Stimulated activated CD4-positive, alpha-beta T cell treated with anti-CD3 and anti-CD28 coated beads, Interleukin-1b, Interleukin-23, amount 100 ng/mL, for 1 hour (primary cell): ENCODE data around the gene SLC39A6.
"Not testable (repeated sequence)": the region's sequence is repeated elsewhere in the genome, so short reads cannot be mapped to it uniquely, and the experiment has no call there.

ENCODE experiments used
- DNase-seq, 2 donors: peaks; one replicate each; pipeline ENCODE4 v3.0.0-alpha.2; 2020; ENCODE audit warnings: low read depth in 2 of 2

SLC39A6 gene, protein sequence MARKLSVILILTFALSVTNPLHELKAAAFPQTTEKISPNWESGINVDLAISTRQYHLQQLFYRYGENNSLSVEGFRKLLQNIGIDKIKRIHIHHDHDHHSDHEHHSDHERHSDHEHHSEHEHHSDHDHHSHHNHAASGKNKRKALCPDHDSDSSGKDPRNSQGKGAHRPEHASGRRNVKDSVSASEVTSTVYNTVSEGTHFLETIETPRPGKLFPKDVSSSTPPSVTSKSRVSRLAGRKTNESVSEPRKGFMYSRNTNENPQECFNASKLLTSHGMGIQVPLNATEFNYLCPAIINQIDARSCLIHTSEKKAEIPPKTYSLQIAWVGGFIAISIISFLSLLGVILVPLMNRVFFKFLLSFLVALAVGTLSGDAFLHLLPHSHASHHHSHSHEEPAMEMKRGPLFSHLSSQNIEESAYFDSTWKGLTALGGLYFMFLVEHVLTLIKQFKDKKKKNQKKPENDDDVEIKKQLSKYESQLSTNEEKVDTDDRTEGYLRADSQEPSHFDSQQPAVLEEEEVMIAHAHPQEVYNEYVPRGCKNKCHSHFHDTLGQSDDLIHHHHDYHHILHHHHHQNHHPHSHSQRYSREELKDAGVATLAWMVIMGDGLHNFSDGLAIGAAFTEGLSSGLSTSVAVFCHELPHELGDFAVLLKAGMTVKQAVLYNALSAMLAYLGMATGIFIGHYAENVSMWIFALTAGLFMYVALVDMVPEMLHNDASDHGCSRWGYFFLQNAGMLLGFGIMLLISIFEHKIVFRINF

DNA sequence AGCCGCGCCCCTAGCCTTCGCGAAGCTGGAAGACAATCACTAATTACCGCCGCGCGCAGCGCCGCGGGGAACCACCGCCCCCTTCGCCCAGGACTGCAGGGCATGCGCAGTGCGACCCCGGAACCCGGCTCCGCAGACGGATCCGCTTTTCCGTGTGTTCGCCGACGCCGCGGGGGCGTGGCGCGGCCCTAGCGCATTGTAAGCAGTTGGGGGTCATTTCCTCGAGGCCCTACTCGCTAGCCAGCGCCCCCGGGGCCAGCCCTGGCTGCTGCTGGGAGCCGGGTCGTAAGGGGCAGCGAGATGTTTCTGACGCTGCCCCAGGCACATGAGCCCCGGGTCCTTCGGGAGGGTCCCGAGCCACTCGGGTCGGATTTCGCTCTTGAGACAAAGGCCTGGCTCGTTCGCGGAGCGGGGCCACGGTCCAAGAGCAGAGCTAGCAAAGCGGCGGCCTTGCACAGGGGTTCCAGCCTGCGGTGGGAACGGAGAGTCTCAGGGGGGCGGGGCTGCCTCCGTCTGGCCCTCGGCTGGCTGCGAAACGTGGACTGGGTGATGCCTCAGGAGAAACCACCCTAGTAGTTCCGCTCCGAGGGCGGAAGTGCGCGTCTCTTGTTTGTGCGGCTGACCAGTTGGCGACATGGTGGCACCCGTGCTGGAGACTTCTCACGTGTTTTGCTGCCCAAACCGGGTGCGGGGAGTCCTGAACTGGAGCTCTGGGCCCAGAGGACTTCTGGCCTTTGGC is at the start of gene SLC39A6, which contains the start of gene ELP2:
SLC39A6 (minus strand) TSS at position 41 of the 739 bp plus-strand sequence. CDS start 2,333 bp downstream, outside the sequence.
ELP2 (plus strand) TSS at position 600 of the 739 bp plus-strand sequence; CDS start at position 635, 35 bp downstream.
- peak; percentile 85 to 90 for DNase-seq

DNA sequence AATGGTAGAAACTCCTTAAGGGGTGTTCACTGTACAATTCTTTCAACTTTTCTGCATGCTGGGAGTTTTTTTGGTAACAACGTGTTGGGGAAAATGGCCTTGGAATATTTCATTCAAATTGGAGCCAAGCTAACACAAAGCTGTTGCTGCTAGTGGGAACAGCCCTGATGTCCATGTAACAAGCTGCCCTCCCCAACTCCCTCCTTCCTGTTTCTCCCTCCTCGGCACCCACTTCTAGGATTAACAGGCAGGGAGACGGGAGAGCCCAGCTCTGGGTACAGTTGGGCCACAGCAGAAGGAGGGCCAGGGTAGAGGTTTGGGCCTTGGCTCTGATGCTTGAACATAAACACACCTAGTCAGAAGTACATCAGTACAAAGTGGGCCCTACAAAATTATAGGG is 48.8 kb upstream of the SLC39A6 start:
- DNase-seq: no peak

DNA sequence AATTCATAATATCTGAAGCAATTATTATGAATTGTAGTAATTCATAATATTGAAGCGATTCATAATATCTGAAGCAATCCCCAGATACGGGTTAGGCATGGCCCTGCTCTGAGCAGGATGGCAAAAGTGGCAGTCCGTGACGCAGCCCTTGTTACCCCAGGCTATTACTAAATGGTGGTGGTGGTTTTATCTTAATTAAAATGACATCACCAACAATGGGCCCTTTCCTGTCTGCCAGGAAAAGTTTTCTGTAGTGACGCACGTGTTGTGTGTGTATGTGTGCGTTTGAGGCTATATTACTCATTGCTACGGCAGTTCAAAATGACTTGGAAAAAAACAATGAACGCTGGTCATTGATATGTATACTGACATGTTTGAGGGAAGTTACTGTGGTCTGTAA is 47.6 kb upstream of the SLC39A6 start:
- DNase-seq: no peak

DNA sequence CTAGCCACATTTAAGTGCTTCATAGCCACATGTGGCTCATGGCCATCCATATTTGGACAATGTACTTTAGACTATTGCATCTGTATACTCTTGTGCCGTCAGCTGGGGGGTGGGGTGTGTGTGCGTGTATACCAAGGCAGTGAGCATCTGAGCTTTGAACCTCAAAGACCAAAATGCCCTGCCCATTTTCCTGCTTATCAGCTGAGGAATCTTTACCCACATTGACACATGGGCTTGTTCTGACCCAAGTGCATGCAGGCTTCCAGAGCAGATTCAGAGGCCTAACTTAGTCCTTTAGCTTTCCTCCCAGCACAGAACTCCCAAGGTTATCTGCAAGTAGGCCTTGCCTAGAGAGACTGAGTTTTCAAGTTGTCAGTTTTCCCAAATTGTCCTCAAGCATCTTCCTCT is 47.0 kb upstream of the SLC39A6 start:
- DNase-seq: no peak

DNA sequence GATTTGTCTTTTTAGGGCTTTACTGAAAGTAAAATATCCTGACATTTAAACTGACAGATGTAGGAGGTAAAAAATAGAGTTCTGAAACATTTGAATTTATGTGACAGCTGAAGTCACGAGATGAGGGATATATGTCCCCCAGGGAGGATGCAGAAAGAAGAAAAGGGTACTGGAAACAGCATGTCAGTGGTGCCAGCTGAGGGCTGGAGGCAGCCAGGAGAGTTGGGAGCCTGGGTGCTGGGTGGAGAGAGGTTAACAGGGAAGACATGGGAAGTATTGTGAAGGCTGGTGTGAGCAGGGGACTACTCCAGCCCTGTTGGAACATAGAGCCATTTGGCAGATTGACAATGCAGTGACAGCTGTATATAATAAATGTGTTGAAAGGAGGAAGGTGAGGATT is 46.3 kb upstream of the SLC39A6 start:
- DNase-seq: no peak

DNA sequence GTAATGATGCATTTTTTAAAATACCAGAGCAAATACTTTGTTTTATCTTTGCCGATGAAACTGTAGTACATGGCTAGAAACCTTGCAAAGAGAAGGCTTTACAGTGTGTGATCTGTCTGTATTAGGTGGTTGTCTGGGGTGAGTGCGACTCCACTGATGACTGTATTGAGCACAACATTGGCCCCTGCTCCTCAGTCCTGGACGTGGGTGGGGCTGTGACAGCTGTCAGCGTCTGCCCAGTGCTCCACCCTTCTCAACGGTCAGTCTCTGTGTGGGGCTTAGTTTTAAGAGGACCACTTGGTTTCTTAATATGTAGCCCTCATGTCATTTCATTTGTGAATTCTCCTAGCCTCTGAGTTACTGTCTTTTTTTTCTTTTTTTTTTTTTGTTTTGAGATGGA is 40.8 kb upstream of the SLC39A6 start:
- no peak for DNase-seq

DNA sequence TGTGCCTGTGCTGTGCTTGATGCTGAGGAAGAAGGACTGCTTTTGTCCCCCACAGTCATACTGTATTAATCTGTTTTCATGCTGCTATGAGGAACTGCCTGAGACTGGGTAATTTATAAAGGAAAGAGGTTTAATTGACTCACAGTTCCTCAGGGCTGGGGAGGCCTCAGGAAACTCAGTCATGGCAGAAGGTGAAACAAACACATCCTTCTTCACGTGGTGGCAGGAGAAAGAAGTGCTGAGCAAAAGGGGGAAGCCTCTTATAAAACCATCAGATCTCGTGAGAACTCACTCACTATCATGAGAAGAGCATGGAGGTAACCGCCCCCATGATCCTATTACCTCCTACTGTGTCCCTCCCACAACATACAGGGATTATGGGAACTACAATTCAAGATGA is 39.2 kb upstream of the SLC39A6 start:
- not testable (repeated sequence) for DNase-seq

DNA sequence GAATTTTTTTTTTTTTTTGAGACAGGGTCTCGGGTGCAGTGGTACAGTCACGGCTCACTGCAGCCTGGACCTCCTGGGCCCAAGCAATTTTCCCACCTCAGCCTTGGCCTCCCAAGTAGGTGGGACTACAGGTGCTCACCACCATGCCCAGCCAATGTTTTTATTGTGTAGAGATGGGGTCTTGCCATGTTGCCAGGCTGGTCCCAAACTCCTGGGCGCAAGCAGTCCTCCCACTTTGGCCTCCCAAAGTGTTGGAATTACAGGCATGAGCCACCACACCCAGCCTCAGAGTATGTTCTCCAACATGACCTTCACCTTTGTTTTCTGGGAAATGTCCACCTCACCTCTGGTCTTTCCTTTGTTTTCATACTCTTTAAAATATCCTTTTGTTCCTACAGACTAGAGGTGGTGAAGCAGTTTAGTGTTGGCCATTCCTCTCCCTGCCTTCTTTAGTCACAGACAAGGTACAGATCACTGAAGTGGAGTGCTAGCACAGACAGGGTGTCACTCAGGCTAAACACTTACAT is 38.6 kb upstream of the SLC39A6 start:
- no peak for DNase-seq

DNA sequence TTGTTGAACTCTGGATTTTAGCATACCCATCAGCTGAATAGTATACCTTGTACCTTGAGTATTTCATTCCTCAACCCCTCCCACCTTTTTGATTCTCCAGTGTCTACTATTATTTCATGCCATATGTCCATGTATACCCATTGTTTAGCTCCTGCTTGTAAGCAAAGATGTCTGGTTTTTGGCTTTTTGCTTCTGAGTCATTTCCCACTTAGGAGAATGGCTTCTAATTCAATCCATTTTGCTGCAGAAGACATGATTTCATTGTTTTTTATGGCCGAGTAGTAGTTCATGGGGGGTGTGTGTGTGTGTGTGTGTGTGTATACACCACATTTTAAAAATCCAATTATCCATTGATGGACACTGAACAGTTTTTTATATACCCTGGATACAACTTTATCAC is 33.8 kb upstream of the SLC39A6 start:
- no peak for DNase-seq

DNA sequence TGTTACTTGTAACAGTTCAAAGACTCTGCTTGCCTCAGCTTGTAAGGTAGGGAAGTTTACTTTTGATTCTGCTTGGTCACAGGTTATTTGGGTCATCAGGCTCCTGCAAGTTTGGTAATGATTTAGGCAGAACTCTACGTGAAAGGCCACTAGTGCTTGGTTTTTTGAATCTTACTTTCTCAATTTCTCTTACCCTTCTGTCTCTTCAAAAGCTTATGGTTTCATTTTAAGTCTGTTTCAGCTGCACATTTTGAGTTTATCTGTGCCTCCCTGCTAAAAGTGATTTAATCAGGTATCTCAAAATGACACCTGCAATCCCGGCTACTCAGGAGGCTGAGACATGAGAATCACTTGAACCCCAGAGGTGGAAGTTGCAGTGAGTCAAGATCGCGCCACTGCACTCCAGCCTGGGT is 31.8 kb upstream of the SLC39A6 start:
- no peak for DNase-seq

DNA sequence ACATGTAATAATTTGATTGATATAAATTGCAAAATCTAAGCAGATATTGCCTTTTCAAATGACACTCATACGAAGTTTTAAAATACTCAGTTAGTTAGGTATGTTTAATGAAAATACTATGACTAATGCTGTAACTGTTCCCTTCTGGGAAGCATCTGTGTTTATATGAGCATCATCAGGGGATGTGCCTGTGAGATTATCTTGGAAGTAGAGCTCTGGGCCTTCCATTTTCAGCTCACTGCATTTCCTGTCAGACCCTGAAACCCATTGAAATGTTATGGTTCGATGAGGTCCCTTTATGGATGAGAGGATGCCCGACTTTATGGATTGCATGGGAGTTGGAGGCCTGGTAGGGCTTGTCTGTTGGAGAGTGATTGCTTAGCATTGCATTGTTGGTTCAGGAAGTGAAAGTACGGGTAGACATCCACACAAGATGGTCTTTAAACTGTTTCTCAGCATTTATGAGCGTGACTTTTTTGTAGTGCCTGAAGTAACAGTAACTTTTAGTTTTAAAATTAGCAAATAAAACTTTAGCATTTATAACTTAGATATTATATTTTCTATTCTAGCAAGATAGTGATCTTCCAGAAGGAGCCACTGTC is 29.2 kb upstream of the SLC39A6 start:
- DNase-seq: no peak

DNA sequence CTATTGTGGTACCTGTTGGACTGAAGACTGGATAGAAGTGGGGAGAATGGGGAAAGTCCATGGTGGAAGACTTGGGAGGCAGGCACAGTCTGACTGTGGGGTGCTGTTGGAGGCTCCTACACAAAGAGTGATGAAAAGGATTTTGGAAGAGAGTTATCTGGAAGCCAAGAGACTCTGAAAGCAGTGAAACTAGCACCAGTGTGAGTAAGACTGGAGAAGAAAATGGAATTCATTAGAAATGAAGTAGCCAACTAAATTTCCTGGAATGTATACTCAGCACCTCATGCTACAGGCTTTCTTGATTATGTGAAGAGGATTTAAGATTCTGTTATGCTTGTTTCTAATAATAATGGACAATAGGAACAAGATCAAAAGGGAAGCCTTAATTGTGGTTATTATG is 28.3 kb upstream of the SLC39A6 start:
- no peak for DNase-seq

DNA sequence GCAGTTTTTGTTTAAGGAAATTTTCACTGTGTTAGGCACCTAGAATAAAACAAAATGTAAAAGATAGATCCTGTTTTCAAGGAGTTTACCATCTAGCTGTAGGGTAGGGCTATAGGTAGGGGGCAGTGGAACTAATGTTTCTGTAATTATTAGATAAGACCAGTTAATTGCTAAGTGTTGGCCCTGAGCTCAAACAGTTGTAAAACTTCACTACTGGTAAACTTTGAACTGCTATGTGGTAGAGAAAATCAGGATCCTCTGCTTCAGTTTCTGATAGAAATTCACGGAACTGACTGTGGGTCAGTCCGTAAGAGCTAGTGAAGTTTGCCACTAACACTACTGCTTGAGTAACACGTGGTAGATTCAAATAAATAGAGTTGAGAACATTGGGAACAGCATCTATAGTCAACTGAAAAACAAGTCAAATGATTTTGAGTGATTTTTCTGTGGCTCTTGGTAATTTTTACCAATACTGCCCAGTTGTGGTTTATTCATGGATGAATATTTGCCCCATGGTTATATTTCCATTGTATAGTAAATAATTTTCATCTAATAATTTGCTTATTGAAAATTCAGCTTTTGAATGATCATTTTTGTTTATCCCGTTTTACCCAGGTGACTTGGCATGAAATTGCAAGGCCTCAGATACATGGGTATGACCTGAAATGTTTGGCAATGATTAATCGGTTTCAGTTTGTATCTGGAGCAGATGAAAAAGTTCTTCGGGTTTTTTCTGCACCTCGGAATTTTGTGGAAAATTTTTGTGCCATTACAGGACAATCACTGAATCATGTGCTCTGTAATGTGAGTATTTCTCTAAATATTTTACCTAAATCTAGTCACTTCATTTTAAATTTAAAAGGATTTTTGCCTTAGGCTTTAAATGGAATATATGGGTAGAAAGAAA is 27.0 kb upstream of the SLC39A6 start:
- no peak for DNase-seq

DNA sequence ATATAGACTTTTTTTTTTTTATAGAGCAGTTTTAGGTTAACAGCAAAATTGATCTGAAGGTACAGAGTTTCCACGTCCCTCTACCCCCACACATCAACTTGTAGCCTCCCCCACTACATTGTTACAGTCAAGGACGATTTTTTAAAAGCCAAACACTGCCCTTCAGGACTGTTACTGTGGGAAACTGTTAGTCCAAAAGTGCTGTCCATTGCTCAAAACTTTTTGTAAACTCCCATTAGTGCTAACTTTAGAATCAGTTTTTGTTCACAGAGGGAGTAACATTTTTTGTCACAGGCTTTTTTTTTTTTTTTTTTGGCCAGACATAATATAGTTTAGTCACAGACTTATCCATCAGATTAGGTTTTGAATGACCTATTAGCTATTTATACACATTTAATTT is 24.6 kb upstream of the SLC39A6 start:
- no peak for DNase-seq

DNA sequence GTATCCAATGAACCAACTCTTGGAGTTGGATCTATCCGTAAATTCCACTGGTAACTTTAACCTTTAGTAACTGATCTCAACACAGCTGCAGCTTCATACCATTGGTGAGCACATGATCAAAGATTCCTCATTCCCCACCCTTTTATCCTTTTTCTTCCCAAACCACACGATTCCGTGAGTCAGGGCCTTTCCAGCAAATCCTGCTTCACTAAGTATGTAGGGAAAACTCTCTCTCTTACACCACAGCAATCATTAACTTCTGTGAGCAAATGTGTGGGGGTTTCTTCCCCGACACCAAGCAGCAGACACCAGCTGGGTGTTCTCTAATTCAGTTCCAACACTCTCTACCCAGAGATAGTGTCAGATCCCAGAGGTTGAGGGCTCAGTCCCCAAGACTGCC is 24.1 kb upstream of the SLC39A6 start:
- no peak for DNase-seq

DNA sequence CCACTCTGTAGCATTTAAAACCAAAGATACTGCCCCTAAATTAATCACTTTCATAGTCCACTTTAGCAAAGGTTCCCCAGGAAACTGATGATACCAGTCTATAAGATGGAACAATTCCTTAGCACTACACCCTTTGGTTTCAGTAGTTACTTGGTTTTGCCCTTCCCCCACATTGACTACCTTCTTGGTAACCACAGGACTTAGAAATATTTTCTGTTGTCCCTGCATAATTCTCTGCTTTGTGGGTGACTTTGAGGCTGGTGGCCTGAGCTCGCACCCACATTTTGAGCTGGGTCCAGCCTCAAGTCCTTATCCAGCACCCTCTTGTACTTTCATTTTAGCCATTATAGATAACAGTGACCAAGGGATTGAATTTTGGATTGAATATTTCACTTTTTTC is 23.6 kb upstream of the SLC39A6 start:
- no peak for DNase-seq

DNA sequence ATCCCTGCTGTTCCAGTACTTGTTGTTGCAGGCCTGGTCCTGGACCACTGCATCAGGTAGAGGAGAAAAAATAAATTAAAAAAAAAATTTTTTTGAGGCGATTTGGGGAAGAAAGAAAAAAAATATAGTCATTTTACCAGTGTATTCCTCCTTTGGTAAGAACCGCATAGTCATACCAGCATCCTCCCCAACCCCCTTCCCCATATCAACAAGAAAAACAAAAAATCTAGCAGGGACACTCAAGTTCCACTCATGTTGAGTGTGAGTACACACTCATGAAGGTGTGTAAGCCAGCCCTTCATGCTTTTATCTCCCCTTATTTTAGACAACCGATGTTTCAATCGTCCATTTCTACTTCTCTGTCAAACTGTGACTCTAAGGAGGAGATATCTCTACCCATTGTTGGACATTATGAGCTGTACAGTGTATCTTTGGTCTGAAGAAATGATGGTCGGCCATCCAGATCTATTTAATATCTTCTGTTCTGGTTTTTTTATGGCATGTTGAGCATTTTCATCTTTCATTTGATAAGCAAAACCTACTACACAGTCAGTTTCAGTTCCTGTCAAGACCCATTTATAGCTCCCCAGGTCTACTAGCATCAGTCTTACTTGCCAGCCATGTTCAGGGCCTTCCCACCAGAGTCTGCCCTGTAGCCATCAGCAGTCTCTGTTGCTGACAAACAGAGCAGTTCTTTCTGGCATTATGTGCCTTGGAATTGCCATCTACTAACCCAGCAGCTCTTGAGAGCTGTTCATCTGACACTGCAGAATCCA is 20.6 kb upstream of the SLC39A6 start:
- no peak for DNase-seq

DNA sequence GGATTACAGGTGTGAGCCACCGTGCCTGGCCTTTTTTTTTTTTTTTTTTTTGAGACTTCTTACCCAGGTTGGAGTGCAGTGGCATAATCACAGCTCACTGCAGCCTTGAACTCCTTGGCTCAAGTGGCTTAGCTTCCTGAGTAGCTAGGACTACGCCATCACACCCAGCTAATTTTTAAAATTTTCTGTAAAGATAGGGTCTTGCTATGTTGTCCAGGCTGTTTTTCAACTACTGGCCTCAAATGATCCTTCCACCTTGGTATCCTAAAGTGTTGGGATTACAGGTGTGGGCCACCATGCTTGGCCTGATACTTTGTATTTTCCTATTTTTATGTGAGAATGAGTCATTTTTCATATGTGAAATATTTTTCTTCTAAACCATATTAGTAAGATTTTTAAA is 14.3 kb upstream of the SLC39A6 start:
- DNase-seq: no peak

DNA sequence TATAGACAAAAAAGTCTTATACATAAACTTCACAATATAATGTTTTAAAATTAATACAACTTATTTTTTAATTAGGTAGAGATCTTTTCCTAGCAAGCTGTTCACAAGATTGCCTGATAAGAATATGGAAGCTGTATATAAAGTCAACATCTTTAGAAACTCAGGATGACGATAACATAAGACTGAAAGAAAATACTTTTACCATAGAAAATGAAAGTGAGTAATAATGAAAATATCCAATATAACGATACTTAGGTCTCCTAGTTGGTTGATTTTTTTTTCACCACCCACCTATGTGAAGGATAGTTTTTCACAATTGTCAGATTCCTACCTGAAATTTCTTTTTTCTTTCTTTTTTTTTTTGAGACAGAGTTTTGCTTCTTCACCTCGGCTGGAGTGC is 13.6 kb upstream of the SLC39A6 start:
- DNase-seq: no peak

DNA sequence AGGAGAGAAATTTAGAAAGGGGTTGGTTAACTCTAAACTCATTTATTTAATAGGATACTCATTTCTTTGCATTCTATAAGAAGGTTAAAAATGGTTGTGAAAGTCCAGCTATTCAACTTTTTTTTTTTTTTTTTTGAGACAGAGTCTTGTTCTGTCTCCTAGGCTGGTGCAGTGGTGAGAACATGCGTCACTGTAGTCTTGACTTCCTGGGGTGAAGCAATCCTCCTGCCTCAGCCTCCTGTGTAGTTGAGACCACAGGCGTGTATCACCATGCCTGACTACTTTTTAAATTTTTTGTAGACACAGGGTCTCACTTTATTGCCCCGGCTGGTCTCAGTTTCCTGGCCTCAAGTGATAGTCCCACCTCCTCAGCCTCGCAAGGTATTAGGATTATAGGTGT is 12.4 kb upstream of the SLC39A6 start:
- DNase-seq: no peak
